Measurements from ENCODE around the gene NRP1. TPM values are rescaled to one million over a fixed set of nuclear protein-coding genes. Genes with fewer than 3 reads are reported as not detected.
"Not testable (repeated sequence)": the region's sequence is repeated elsewhere in the genome, so short reads cannot be mapped to it uniquely, and the experiment has no call there.

Gene NRP1
- total RNA-seq, 4 donors from 2014 or later = 20.4 to 29.0 (median 22.1) TPM

GRCh38 chr10:33141251-33141650 is 193.2 kb downstream of the NRP1 start:
- no peaks in the 10 kb centered on the region for H3K27me3 ChIP-seq
- H3K4me1 ChIP-seq = no peaks in the 10 kb centered on the region
- no peak for TF ChIP-seq CTCF (IDR thresholded peaks at IDR 0.05 in 4 of 5, conservative IDR thresholded peaks at IDR 0.05 in 1 of 5)
- no peak for TF ChIP-seq POLR2A (IDR thresholded peaks at IDR 0.05)
- DNase-seq = no peak
- intact Hi-C loops (cut with DNase I; ENCODE audit: low total_unique reads) = no loop called here
- no peak overlapping the region for H3K4me3 ChIP-seq
- no peaks in the 10 kb centered on the region for H3K36me3 ChIP-seq
- in situ Hi-C loops (cut with MboI; ENCODE audit: low sequenced_read_pairs in 4 of 4) = no loop called here
- ATAC-seq = no peak
- no peaks in the 10 kb centered on the region for H3K9me3 ChIP-seq
- no peak overlapping the region for H3K27ac ChIP-seq

GRCh38 chr10:33139181-33139646 is 195.3 kb downstream of the NRP1 start:
- no peak overlapping the region for H3K27ac ChIP-seq
- no peaks in the 10 kb centered on the region for H3K36me3 ChIP-seq
- H3K4me3 ChIP-seq = no peak overlapping the region
- no peaks in the 10 kb centered on the region for H3K9me3 ChIP-seq
- no peak for DNase-seq
- no peaks in the 10 kb centered on the region for H3K27me3 ChIP-seq
- intact Hi-C loops (cut with DNase I; ENCODE audit: low total_unique reads) = no loop called here
- in situ Hi-C loops (cut with MboI; ENCODE audit: low sequenced_read_pairs in 4 of 4) = no loop called here
- H3K4me1 ChIP-seq = no peaks in the 10 kb centered on the region
- no peak for TF ChIP-seq CTCF (IDR thresholded peaks at IDR 0.05 in 4 of 5, conservative IDR thresholded peaks at IDR 0.05 in 1 of 5)
- no peak for TF ChIP-seq POLR2A (IDR thresholded peaks at IDR 0.05)
- no peak for ATAC-seq

GRCh38 chr10:33138686-33139085 is 195.8 kb downstream of the NRP1 start:
- H3K27me3 ChIP-seq; H3K9me3 ChIP-seq; H3K4me1 ChIP-seq; H3K27ac ChIP-seq; H3K36me3 ChIP-seq; DNase-seq; intact Hi-C loops (cut with DNase I; ENCODE audit: low total_unique reads); ATAC-seq; H3K4me3 ChIP-seq; in situ Hi-C loops (cut with MboI; ENCODE audit: low sequenced_read_pairs in 4 of 4): not testable (repeated sequence)

GRCh38 chr10:33137356-33138005 is 197.0 kb downstream of the NRP1 start:
- no peak for ATAC-seq
- intact Hi-C loops (cut with DNase I; ENCODE audit: low total_unique reads) (no loop called here), in situ Hi-C loops (cut with MboI; ENCODE audit: low sequenced_read_pairs in 4 of 4) (no loop called here)
- H3K27me3 ChIP-seq = no peaks in the 10 kb centered on the region
- TF ChIP-seq CTCF (IDR thresholded peaks at IDR 0.05 in 4 of 5, conservative IDR thresholded peaks at IDR 0.05 in 1 of 5) (no peak), POLR2A (IDR thresholded peaks at IDR 0.05) (no peak)
- no peak overlapping the region for H3K4me3 ChIP-seq
- no peak for DNase-seq
- H3K36me3 ChIP-seq = no peaks in the 10 kb centered on the region
- no peak overlapping the region for H3K27ac ChIP-seq
- H3K4me1 ChIP-seq = no peaks in the 10 kb centered on the region
- no peaks in the 10 kb centered on the region for H3K9me3 ChIP-seq

GRCh38 chr10:33136781-33137180 is 197.7 kb downstream of the NRP1 start:
- no peak overlapping the region for H3K4me3 ChIP-seq
- H3K9me3 ChIP-seq = no peaks in the 10 kb centered on the region
- TF ChIP-seq CTCF (IDR thresholded peaks at IDR 0.05 in 4 of 5, conservative IDR thresholded peaks at IDR 0.05 in 1 of 5) = no peak
- TF ChIP-seq POLR2A (IDR thresholded peaks at IDR 0.05) = no peak
- intact Hi-C loops (cut with DNase I; ENCODE audit: low total_unique reads) (no loop called here), in situ Hi-C loops (cut with MboI; ENCODE audit: low sequenced_read_pairs in 4 of 4) (no loop called here)
- H3K27ac ChIP-seq = no peak overlapping the region
- no peaks in the 10 kb centered on the region for H3K4me1 ChIP-seq
- H3K36me3 ChIP-seq = no peaks in the 10 kb centered on the region
- H3K27me3 ChIP-seq = no peaks in the 10 kb centered on the region
- DNase-seq (no peak), ATAC-seq (no peak)
